Lower lobe of right lung (tissue), 2 donors: ENCODE results near the gene CS. TPM values are rescaled to one million over a fixed set of nuclear protein-coding genes. Genes with fewer than 3 reads are reported as not detected.
"Not testable (repeated sequence)": the region's sequence is repeated elsewhere in the genome, so short reads cannot be mapped to it uniquely, and the experiment has no call there.

Experiments
- ATAC-seq, 2 donors: fragments of 200-7000 bp; cut with Tn5 transposase; one replicate each; pipeline ENCODE4 v1.9.1; 2020 to 2022; ENCODE audit warnings: mild to moderate bottlenecking in 2 of 2, moderate library complexity in 2 of 2
- DNase-seq: peaks from one replicate; pipeline ENCODE4 v3.0.0-alpha.2; 2020
- H3K27ac ChIP-seq: fragments of 200-600 bp; one replicate; pipeline ENCODE4 v1.8.0; 2022
- H3K27me3 ChIP-seq: fragments of 200-600 bp; one replicate; pipeline ENCODE4 v1.8.0; 2022; ENCODE audit warnings: low read depth
- H3K36me3 ChIP-seq: fragments of 200-600 bp; one replicate; pipeline ENCODE4 v1.8.0; 2022; ENCODE audit warnings: mild to moderate bottlenecking
- H3K4me1 ChIP-seq: fragments of 200-600 bp; one replicate; pipeline ENCODE4 v1.8.0; 2022
- H3K4me3 ChIP-seq: fragments of 200-600 bp; one replicate; pipeline ENCODE4 v1.8.0; 2022; ENCODE audit warnings: mild to moderate bottlenecking
- H3K9me3 ChIP-seq: fragments of 200-600 bp; one replicate; pipeline ENCODE4 v1.8.0; 2022
- CTCF ChIP-seq: fragments of 200-600 bp; IDR thresholded peaks from one replicate; pipeline ENCODE4 v1.8.0; 2022; ENCODE audit warnings: antibody characterized with exemption, mild to moderate bottlenecking
- intact Hi-C: fragments of 100-400 bp; cut with DNase I; formaldehyde crosslinking; loops from one replicate; pipeline ENCODE4 v1.11.0; 2022
- total RNA-seq: library from RNA; stranded (reverse); fragmentation: NEBNext Ultra II Directional; extraction: Animal tissue kit (Norgen Biotek cat#: 25700); gene quantifications from one replicate; pipeline ENCODE4 v1.2.1, GENCODE V29; 2021
- donor health status: DM: no; HTN: yes; CAD: no; lungs with severe emphysema.

Gene CS
- total RNA-seq, 1 donor from 2014 or later, result 175 TPM

- Histone ChIP-seq H3K27ac (no peak overlapping the region), H3K4me3 (no peak overlapping the region), H3K4me1 (peaks cover 18% of the 10 kb centered on the region), H3K9me3 (no peaks in the 10 kb centered on the region), H3K36me3 (peaks cover 96% of the 10 kb centered on the region), H3K27me3 (no peaks in the 10 kb centered on the region)
- intact Hi-C loops, result no loop called here
- ATAC-seq (no peak), DNase-seq (no peak)
- TF ChIP-seq CTCF, result no peak
These were observed 18.1 kb downstream of the CS start for GRCh38 chr12:56282030-56282429.

GRCh38 chr12:56280849-56281248, 19.3 kb downstream of the CS start:
- no peak for TF ChIP-seq CTCF
- no peak for DNase-seq
- no peak overlapping the region for H3K4me3 ChIP-seq
- H3K4me1 ChIP-seq, result peaks cover 6% of the 10 kb centered on the region
- peak in 1 of 2 donors; percentile 66 for ATAC-seq
- no peaks in the 10 kb centered on the region for H3K27me3 ChIP-seq
- H3K36me3 ChIP-seq, result peaks cover 98% of the 10 kb centered on the region
- intact Hi-C loops, result no loop called here
- H3K27ac ChIP-seq, result no peak overlapping the region
- no peaks in the 10 kb centered on the region for H3K9me3 ChIP-seq

DNA sequence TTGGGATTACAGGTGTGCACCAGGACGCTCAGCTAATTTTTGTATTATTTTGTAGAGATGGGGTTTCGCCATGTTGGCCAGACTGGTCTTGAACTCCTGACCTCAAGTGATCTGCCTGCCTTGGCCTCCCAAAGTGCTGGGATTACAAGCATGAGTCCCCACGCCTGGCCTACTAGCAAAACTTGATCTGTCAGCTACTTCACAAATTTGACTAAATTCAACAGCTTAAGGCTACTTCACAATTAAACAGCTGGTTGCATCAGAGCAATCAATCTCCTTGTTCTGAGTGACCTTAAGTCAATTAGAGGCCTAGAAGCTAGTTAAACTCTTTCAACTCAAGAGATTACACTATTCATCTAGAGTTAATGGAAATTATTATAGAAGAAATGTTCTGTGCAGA, 21.2 kb downstream of the CS start:
- Histone ChIP-seq H3K36me3 (peaks cover 100% of the 10 kb centered on the region), H3K27me3 (no peaks in the 10 kb centered on the region), H3K27ac (no peak overlapping the region), H3K4me1 (no peaks in the 10 kb centered on the region), H3K9me3 (no peaks in the 10 kb centered on the region), H3K4me3 (no peak overlapping the region)
- intact Hi-C loops, result no loop called here
- ATAC-seq (no peak), DNase-seq (no peak)
- no peak for TF ChIP-seq CTCF

DNA sequence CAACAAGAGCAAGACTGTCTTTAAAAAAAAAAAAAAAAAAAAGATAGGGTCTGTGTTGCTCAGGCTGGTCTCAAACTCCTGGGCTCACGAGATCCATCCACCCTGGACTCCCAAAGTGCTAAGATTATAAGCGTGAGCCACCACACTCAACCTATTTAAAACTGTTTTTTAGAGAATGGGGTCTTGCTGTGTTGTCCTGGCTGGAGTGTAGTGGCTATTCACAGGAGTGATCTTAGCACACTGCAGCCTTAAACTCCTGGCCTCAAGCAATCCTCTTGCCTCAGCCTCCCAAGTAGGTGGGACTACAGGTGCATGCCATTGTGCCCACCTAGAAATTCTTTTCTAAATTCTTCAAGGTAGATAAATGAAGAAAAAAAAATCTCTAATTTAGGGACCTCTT, 25.8 kb downstream of the CS start:
- Histone ChIP-seq H3K27ac (no peak overlapping the region), H3K36me3 (peaks cover 100% of the 10 kb centered on the region), H3K4me3 (no peak overlapping the region), H3K9me3 (no peaks in the 10 kb centered on the region), H3K4me1 (no peaks in the 10 kb centered on the region), H3K27me3 (no peaks in the 10 kb centered on the region)
- ATAC-seq, result no peak
- no peak for TF ChIP-seq CTCF
- intact Hi-C loops, result no loop called here
- no peak for DNase-seq

DNA sequence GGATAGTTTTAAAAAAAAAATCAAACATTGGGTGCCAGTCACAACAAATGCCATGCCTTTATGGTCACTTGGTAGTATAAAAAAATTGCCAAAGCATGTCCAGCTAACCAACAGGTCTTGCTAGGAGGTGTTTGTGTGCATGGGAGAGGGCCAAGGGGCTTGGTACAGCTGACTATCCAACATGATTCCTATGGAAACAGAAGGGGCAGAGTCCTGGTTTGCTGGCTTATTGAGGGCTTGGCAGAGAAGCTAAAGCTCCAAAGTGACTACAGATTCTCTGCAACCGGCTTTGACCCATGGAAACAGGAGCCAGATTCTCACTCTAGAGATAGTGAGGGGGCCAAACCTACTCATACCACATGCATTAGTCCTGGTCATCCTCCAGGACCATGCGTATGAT, 27.7 kb downstream of the CS start:
- H3K27ac ChIP-seq, H3K27me3 ChIP-seq, ATAC-seq, H3K4me3 ChIP-seq, DNase-seq, H3K9me3 ChIP-seq, intact Hi-C loops, H3K4me1 ChIP-seq: not testable (repeated sequence)
- peaks cover 86% of the 10 kb centered on the region for H3K36me3 ChIP-seq

DNA sequence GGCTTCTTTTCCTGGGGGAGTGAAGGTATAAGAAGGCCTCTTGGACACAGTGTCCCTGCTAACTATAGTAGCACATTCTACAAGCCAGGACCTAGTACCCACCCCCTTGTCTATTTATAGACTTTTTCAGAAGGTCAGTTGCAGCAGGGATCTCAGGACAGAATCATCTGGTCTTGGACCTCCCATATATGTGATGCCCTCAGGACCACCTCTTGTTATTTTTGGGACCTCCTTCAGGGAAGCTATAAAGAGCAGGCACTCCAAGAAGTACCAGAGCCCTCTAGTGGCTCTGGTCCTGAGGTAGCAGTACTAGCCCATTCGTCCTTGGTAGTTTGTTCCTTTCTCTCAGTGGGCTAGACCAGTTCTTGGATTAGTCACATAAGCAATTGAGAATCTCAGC, 29.1 kb downstream of the CS start:
- Histone ChIP-seq H3K9me3 (no peaks in the 10 kb centered on the region), H3K4me1 (peaks cover 15% of the 10 kb centered on the region), H3K36me3 (peaks cover 72% of the 10 kb centered on the region), H3K27me3 (no peaks in the 10 kb centered on the region), H3K27ac (no peak overlapping the region), H3K4me3 (no peak overlapping the region)
- TF ChIP-seq CTCF, result peak; percentile 16
- intact Hi-C loops, result no loop called here
- DNase-seq (no peak), ATAC-seq (no peak)
